ENCODE measurements around the gene CPT2.

Gene CPT2

GRCh38 chr1:53196485-53197290 lies at the start of gene CPT2:
Gene CPT2 (plus strand): TSS chr1:53196824. CDS start chr1:53196944, 120 bp downstream.
- Histone ChIP-seq H3K4me1 (ENCODE audit: insufficient read depth, low read length) (peaks cover 29% of the 10 kb centered on the region), H3K27ac (ENCODE audit: low read depth, low read length) (peak within 1 kb of the TSS; percentile 98), H3K9ac (ENCODE audit: low read length) (peak within 1 kb of the TSS; percentile 86), H3K4me3 (ENCODE audit: low read depth in 1 of 2, low read length in 2 of 2) (peak within 1 kb of the TSS; percentile 85 to 87), H3K9me3 (ENCODE audit: low read length) (no peaks in the 10 kb centered on the region), H3K27me3 (ENCODE audit: control insufficient read depth in 1 of 2, insufficient read depth in 2 of 2, low read length in 2 of 2) (no peaks in the 10 kb centered on the region), H3K36me3 (ENCODE audit: insufficient read depth, low read length) (peaks cover 10% of the 10 kb centered on the region)

DNA sequence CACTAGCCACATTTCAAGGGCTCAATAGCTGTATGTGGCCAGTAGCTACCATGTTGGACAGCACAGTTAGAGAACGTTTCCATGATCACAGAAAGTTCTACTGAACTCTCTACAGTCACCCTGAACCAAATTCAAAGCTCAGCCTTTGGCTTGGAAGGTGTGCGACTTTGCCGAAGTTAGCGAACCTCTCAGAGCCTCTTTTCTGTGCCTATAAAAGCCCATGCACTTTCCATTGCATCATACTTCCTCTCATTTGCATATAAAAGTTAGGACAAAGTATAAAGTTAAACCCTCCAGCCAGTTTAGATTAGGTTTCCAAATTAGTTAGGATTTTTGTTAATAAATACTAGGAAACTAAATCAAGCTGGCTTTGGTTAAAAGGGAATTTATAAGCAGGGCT lies 49.5 kb upstream of the CPT2 start:
- H3K9ac ChIP-seq (ENCODE audit: low read length) = no peak overlapping the region
- no peaks in the 10 kb centered on the region for H3K36me3 ChIP-seq (ENCODE audit: insufficient read depth, low read length)
- no peak overlapping the region for H3K4me3 ChIP-seq (ENCODE audit: low read depth in 1 of 2, low read length in 2 of 2)

GRCh38 chr1:53148123-53148522 lies 48.5 kb upstream of the CPT2 start:
- Histone ChIP-seq H3K4me3 (ENCODE audit: low read depth in 1 of 2, low read length in 2 of 2) (no peak overlapping the region), H3K4me1 (ENCODE audit: insufficient read depth, low read length) (peaks cover 14% of the 10 kb centered on the region), H3K27me3 (ENCODE audit: control insufficient read depth in 1 of 2, insufficient read depth in 2 of 2, low read length in 2 of 2) (no peaks in the 10 kb centered on the region), H3K36me3 (ENCODE audit: insufficient read depth, low read length) (no peaks in the 10 kb centered on the region), H3K9ac (ENCODE audit: low read length) (no peak overlapping the region), H3K9me3 (ENCODE audit: low read length) (no peaks in the 10 kb centered on the region), H3K27ac (ENCODE audit: low read depth, low read length) (no peak overlapping the region)

More for the DNA sequence above, 49.5 kb upstream of the CPT2 start:
- Histone ChIP-seq H3K4me1 (ENCODE audit: insufficient read depth, low read length) (peaks cover 14% of the 10 kb centered on the region), H3K9me3 (ENCODE audit: low read length) (no peaks in the 10 kb centered on the region), H3K27ac (ENCODE audit: low read depth, low read length) (no peak overlapping the region), H3K27me3 (ENCODE audit: control insufficient read depth in 1 of 2, insufficient read depth in 2 of 2, low read length in 2 of 2) (no peaks in the 10 kb centered on the region)

DNA sequence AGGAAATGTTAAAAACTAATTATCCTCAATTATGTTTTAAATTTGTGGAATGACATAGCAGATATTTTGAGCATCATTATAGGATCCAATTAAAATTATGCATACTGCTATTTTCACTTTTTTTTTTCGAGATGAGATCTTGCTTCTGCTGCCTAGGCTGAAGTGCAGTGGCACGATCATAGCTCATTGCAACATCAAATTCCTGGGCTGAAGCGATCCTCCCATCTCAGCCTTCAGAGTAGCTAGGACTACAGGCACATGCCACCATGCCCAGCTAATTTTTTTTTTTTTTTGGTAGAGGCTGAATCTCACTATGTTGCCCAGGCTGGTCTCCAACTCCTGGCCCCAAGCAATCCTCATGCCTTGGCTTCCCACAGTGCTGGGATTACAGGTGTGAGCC lies 42.9 kb upstream of the CPT2 start:
- Histone ChIP-seq H3K9ac (ENCODE audit: low read length) (no peak overlapping the region), H3K36me3 (ENCODE audit: insufficient read depth, low read length) (no peaks in the 10 kb centered on the region), H3K27ac (ENCODE audit: low read depth, low read length) (no peak overlapping the region), H3K4me1 (ENCODE audit: insufficient read depth, low read length) (no peaks in the 10 kb centered on the region), H3K4me3 (ENCODE audit: low read depth in 1 of 2, low read length in 2 of 2) (no peak overlapping the region), H3K27me3 (ENCODE audit: control insufficient read depth in 1 of 2, insufficient read depth in 2 of 2, low read length in 2 of 2) (no peaks in the 10 kb centered on the region), H3K9me3 (ENCODE audit: low read length) (no peaks in the 10 kb centered on the region)

- Histone ChIP-seq H3K4me1 (ENCODE audit: insufficient read depth, low read length) (no peaks in the 10 kb centered on the region), H3K27ac (ENCODE audit: low read depth, low read length) (no peak overlapping the region), H3K9ac (ENCODE audit: low read length) (no peak overlapping the region), H3K27me3 (ENCODE audit: control insufficient read depth in 1 of 2, insufficient read depth in 2 of 2, low read length in 2 of 2) (no peaks in the 10 kb centered on the region), H3K9me3 (ENCODE audit: low read length) (no peaks in the 10 kb centered on the region), H3K4me3 (ENCODE audit: low read depth in 1 of 2, low read length in 2 of 2) (no peak overlapping the region), H3K36me3 (ENCODE audit: insufficient read depth, low read length) (no peaks in the 10 kb centered on the region)
These were observed 41.7 kb upstream of the CPT2 start for GRCh38 chr1:53154859-53155438.

GRCh38 chr1:53155534-53155933 lies 41.1 kb upstream of the CPT2 start:
- Histone ChIP-seq H3K9ac (ENCODE audit: low read length) (no peak overlapping the region), H3K4me1 (ENCODE audit: insufficient read depth, low read length) (no peaks in the 10 kb centered on the region), H3K36me3 (ENCODE audit: insufficient read depth, low read length) (no peaks in the 10 kb centered on the region), H3K9me3 (ENCODE audit: low read length) (no peaks in the 10 kb centered on the region), H3K4me3 (ENCODE audit: low read depth in 1 of 2, low read length in 2 of 2) (no peak overlapping the region), H3K27ac (ENCODE audit: low read depth, low read length) (no peak overlapping the region), H3K27me3 (ENCODE audit: control insufficient read depth in 1 of 2, insufficient read depth in 2 of 2, low read length in 2 of 2) (no peaks in the 10 kb centered on the region)

DNA sequence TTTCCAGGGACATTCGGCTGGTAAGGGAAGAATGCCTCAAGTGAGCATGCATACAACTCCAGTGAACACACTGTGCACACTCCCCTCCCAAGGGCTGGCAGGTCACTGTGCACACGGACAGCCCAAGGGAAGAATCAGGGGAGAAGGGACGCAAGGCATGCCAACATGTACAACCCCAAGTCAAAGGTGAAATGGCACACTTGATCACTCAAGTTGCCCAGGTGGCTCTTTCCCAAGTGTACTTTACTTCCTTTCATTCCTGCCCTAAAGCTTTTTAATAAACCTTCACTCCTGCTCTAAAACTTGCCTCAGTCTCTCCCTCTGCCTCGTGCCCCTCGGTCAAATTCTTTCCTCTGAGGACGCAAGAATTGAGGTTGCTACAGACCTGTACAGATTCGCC lies 40.7 kb upstream of the CPT2 start:
- Histone ChIP-seq H3K4me1 (ENCODE audit: insufficient read depth, low read length) (no peaks in the 10 kb centered on the region), H3K27ac (ENCODE audit: low read depth, low read length) (no peak overlapping the region), H3K9me3 (ENCODE audit: low read length) (no peaks in the 10 kb centered on the region), H3K27me3 (ENCODE audit: control insufficient read depth in 1 of 2, insufficient read depth in 2 of 2, low read length in 2 of 2) (no peaks in the 10 kb centered on the region), H3K9ac (ENCODE audit: low read length) (no peak overlapping the region), H3K36me3 (ENCODE audit: insufficient read depth, low read length) (no peaks in the 10 kb centered on the region), H3K4me3 (ENCODE audit: low read depth in 1 of 2, low read length in 2 of 2) (no peak overlapping the region)

GRCh38 chr1:53156783-53157182 lies 39.8 kb upstream of the CPT2 start:
- H3K4me1 ChIP-seq (ENCODE audit: insufficient read depth, low read length) = no peaks in the 10 kb centered on the region

DNA sequence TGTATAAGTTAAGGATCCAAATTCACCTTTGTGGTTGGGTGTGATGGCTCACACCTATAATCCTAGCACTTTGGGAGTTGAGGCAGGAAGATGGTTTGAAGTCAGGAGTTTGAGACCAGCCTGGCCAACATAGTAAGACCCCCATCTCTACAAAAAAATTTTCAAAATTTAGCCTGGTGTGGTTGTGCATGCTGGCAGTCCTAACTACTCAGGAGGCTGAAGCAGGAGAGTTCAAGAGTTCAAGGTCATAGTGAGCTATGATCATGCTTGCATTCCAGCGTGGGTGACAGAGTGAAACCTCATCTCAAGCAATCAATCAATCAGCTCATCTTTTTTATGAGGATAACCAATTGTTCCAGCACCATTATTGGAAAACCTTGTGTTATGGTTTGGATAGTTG lies 37.7 kb upstream of the CPT2 start:
- Histone ChIP-seq H3K9me3 (ENCODE audit: low read length) (no peaks in the 10 kb centered on the region), H3K36me3 (ENCODE audit: insufficient read depth, low read length) (no peaks in the 10 kb centered on the region), H3K9ac (ENCODE audit: low read length) (no peak overlapping the region), H3K27me3 (ENCODE audit: control insufficient read depth in 1 of 2, insufficient read depth in 2 of 2, low read length in 2 of 2) (no peaks in the 10 kb centered on the region), H3K4me1 (ENCODE audit: insufficient read depth, low read length) (no peaks in the 10 kb centered on the region), H3K4me3 (ENCODE audit: low read depth in 1 of 2, low read length in 2 of 2) (no peak overlapping the region), H3K27ac (ENCODE audit: low read depth, low read length) (no peak overlapping the region)

More at GRCh38 chr1:53156783-53157182, 39.8 kb upstream of the CPT2 start:
- Histone ChIP-seq H3K36me3 (ENCODE audit: insufficient read depth, low read length) (no peaks in the 10 kb centered on the region), H3K27me3 (ENCODE audit: control insufficient read depth in 1 of 2, insufficient read depth in 2 of 2, low read length in 2 of 2) (no peaks in the 10 kb centered on the region), H3K4me3 (ENCODE audit: low read depth in 1 of 2, low read length in 2 of 2) (no peak overlapping the region), H3K9me3 (ENCODE audit: low read length) (no peaks in the 10 kb centered on the region), H3K27ac (ENCODE audit: low read depth, low read length) (no peak overlapping the region), H3K9ac (ENCODE audit: low read length) (no peak overlapping the region)

DNA sequence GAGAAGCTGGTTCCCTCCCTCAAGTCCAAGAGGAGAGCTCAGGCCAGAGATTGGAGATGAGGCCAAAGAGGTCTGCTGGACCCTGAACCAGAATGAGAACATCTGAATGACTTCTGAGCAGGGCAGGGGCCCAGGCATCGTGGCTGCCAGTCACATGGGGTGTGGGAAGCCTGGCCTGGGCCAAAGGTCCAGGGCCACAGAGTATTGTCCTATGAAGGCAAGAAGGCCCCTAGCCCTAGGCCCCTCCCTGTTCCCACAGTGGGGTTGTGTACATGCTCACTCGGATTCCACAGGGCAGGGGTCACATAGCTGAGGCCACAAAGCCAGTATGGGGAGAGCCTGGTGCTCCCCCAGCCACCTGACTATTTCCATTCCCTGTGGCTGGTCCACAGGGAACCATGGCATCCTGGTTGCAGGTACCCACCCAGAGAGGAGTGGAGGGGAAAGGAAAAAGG lies 35.7 kb upstream of the CPT2 start:
- Histone ChIP-seq H3K27ac (ENCODE audit: low read depth, low read length) (no peak overlapping the region), H3K9me3 (ENCODE audit: low read length) (no peaks in the 10 kb centered on the region), H3K27me3 (ENCODE audit: control insufficient read depth in 1 of 2, insufficient read depth in 2 of 2, low read length in 2 of 2) (no peaks in the 10 kb centered on the region), H3K9ac (ENCODE audit: low read length) (no peak overlapping the region), H3K4me3 (ENCODE audit: low read depth in 1 of 2, low read length in 2 of 2) (no peak overlapping the region), H3K36me3 (ENCODE audit: insufficient read depth, low read length) (no peaks in the 10 kb centered on the region), H3K4me1 (ENCODE audit: insufficient read depth, low read length) (no peaks in the 10 kb centered on the region)

DNA sequence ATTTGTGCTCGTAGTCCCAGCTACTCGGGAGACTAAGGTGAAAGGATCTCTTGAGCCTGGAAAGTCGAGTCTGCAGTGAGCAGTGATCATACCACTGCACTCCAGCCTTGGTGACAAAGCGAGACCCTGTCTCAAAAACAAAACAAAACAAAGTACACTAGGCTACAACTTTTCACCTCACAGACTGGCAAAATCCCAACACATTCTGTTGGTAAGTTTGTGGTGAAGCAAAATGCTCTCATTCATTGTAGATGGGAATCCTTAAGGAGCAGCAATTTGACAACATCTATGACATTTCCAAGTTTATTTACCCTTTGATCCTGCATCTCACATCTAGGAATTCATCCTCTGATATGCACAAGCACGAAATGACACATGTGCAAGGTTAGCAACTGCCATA lies 34.0 kb upstream of the CPT2 start:
- H3K4me1 ChIP-seq (ENCODE audit: insufficient read depth, low read length) = no peaks in the 10 kb centered on the region
- H3K27me3 ChIP-seq (ENCODE audit: control insufficient read depth in 1 of 2, insufficient read depth in 2 of 2, low read length in 2 of 2) = no peaks in the 10 kb centered on the region
- H3K27ac ChIP-seq (ENCODE audit: low read depth, low read length) = no peak overlapping the region
- H3K36me3 ChIP-seq (ENCODE audit: insufficient read depth, low read length) = no peaks in the 10 kb centered on the region
- no peaks in the 10 kb centered on the region for H3K9me3 ChIP-seq (ENCODE audit: low read length)
- no peak overlapping the region for H3K9ac ChIP-seq (ENCODE audit: low read length)
- H3K4me3 ChIP-seq (ENCODE audit: low read depth in 1 of 2, low read length in 2 of 2) = no peak overlapping the region
